Measurements from ENCODE around the gene FOXK2. TPM values are rescaled to one million over a fixed set of nuclear protein-coding genes. Genes with fewer than 3 reads are reported as not detected.

The FOXK2 gene
- total RNA-seq, 1 experiment from 2014 or later: 72.0 TPM

- no peak overlapping the region for H3K14ac ChIP-seq (ENCODE audit: insufficient read depth, low read length)
- no peak overlapping the region for H3K9ac ChIP-seq (ENCODE audit: extremely low read depth, insufficient read length, low read length)
- H3K4me1 ChIP-seq (ENCODE audit: insufficient read depth, low read length): no peaks in the 10 kb centered on the region
- H4K91ac ChIP-seq (ENCODE audit: insufficient read length, low read depth, low read length): no peak overlapping the region
- H2BK5ac ChIP-seq (ENCODE audit: insufficient read length, low read length): no peak overlapping the region
- no peak overlapping the region for H3T11ph ChIP-seq (ENCODE audit: low read length)
- no peaks in the 10 kb centered on the region for H3K79me1 ChIP-seq (ENCODE audit: insufficient read depth, low read depth, low read length, poor library complexity, severe bottlenecking)
- H3K27ac ChIP-seq (ENCODE audit: insufficient read length, low read depth, low read length): no peak overlapping the region
- H3K23ac ChIP-seq (ENCODE audit: insufficient read length, low read depth, low read length): no peak overlapping the region
- no peak for TF ChIP-seq CTCF (conservative IDR thresholded peaks at IDR 0.05)
- no peak overlapping the region for H2BK15ac ChIP-seq (ENCODE audit: low read depth, low read length)
- no peak overlapping the region for H3K56ac ChIP-seq (ENCODE audit: insufficient read length, low read depth, low read length)
- H2AK5ac ChIP-seq (ENCODE audit: insufficient read length, low read length): no peak overlapping the region
- WGBS (ENCODE audit: extremely low coverage, insufficient read length, low lambda C conversion rate): no CpG with 5 or more reads among the region's 7 CpGs
- H2BK20ac ChIP-seq (ENCODE audit: low read depth, low read length, poor library complexity, severe bottlenecking): no peak overlapping the region
- Mint-ChIP-seq H3K27ac (no peak overlapping the region; a peak in 1 of 7 replicates), H3K36me3 (ENCODE audit: insufficient read depth in 1 of 3, low read depth in 3 of 3) (peaks cover 41 to 91% (median 87%) of the 10 kb centered on the region in 3 experiments; a peak in 6 of 7 replicates), H3K4me3 (no peak overlapping the region), H3K27me3 (ENCODE audit: low read depth) (no peaks in the 10 kb centered on the region; the same call in 1 of the 2 replicates), H3K9me3 (peaks cover 0 to 6% of the 10 kb centered on the region in 2 experiments; a peak in 3 of 5 replicates), H3K4me1 (peaks cover 2 to 4% of the 10 kb centered on the region in 2 experiments; a peak in 2 of 4 replicates)
- H4K20me1 ChIP-seq (ENCODE audit: control insufficient read depth, insufficient read depth, insufficient read length): no peaks in the 10 kb centered on the region
- no peak overlapping the region for H2AFZ ChIP-seq (ENCODE audit: low read length)
- no peaks in the 10 kb centered on the region for H3K79me2 ChIP-seq (ENCODE audit: insufficient read depth, low read length)
- no peak overlapping the region for H2BK12ac ChIP-seq (ENCODE audit: insufficient read length, low read depth, low read length)
- H4K8ac ChIP-seq (replicated peaks; ENCODE audit: insufficient read length, low read depth, low read length): no peak overlapping the region
- no peaks in the 10 kb centered on the region for H3K23me2 ChIP-seq (ENCODE audit: insufficient read length, low read depth, low read length, poor library complexity, severe bottlenecking)
- H3K9me3 ChIP-seq (ENCODE audit: control insufficient read depth, low read depth, low read length): no peaks in the 10 kb centered on the region
- no peak overlapping the region for H3K4me2 ChIP-seq (ENCODE audit: insufficient read depth, insufficient read length, low read length)
- no peak overlapping the region for H3K18ac ChIP-seq (ENCODE audit: insufficient read length, low read depth, low read length)
- no peaks in the 10 kb centered on the region for H3K27me3 ChIP-seq (ENCODE audit: insufficient read depth, low read length)
- H2BK120ac ChIP-seq (ENCODE audit: low read depth, low read length, poor library complexity, severe bottlenecking): no peak overlapping the region
- H4K5ac ChIP-seq (ENCODE audit: insufficient read length, low read depth, low read length): no peak overlapping the region
- no peak for DNase-seq
- H3K4ac ChIP-seq (ENCODE audit: low read depth, low read length): no peak overlapping the region
These were observed 85.0 kb downstream of the FOXK2 start for GRCh38 chr17:82604532-82604931.

Measured in H9 (cell line).